ENCODE measurements around the gene TMEM255B.
"Not testable (repeated sequence)": the region's sequence is repeated elsewhere in the genome, so short reads cannot be mapped to it uniquely, and the experiment has no call there.

The TMEM255B gene

GRCh38 chr13:113819731-113820715, 61.0 kb downstream of the TMEM255B start:
- DNase-seq, result no peak

DNA sequence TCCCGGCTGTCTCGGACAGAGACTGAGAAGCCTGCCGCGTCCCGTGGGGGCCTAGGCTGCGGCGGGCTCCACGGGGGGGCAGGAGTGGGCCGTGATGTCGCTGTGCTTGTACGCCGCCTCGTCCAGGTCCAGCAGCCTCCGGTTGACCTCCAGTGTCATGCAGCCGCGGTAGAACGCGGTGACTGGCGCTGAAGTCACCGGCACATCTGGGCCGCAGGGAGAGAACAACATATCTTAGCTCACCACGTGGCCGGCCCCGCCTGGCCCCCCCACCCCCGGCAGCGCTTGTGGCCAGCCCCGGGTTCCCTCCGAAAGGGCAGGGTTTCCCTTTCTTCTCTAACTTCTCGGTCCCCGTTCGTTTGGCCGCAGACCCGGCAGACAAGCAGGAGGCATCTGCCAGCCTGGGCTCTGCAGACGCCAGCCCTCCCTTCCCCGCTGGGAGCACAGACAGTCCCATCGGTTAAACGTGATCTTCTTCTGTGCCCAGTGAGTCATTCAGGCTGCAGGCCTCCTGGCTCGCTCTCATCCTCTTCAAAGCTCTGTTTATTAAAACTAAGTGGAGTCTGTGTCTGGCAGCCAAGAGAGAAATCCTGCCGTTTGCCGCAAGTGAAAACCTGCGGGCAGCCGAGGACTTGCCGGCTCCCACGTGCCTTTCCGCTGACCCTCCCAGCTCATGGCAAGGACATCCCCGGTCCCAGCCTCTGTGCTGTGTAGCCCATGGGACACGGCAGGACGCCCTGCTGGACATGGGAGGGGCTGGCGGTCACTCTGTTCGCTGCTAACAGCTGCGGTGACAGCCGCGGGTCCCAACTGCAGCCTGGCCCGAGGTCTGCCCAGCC, 62.0 kb downstream of the TMEM255B start:
- no peak for DNase-seq

- no peak for DNase-seq
Observed at GRCh38 chr13:113821847-113822246, 62.8 kb downstream of the TMEM255B start.

DNA sequence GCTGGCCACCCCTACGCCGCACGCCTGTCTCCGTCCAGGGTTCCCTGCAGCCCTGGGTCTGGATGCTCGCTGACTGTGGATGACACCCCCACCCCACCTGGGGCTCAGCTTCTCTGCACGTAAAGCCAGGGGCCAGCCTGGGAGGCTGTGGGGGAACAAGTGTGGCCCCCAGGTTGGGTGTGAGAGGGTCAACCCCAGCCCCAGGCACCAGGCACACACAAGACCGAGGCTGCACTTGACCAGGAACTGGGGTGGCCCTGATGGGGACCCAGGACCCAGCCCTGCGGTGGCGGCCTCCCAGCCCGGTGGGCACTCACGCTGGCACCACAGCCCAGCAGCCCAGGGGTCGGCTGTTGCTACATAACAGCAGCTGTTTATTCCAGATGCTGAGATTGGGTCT, 63.2 kb downstream of the TMEM255B start:
- DNase-seq, result no peak

GRCh38 chr13:113822956-113823744, 64.1 kb downstream of the TMEM255B start:
- DNase-seq, result no peak

DNA sequence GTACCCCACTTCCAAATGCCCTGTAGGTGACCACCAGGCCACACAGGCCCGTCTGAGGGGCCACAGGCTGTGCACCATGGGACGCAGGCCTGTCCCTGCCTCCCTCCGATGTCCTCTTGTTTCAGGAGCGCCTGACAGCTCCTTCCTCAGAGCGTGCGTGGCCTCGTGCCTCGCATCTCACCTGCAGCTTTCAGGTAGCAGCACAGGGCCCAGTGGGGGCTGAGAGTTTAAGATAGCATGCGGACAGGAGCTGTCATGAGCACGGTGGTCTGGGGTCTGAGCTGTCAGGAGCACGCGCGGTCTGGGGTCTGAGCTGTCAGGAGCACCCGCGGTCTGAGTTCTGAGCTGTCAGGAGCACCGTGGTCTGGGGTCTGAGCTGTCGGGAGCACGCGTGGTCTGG, 64.7 kb downstream of the TMEM255B start:
- DNase-seq, result no peak

GRCh38 chr13:113825841-113826240, 66.8 kb downstream of the TMEM255B start:
- DNase-seq, result no peak

DNA sequence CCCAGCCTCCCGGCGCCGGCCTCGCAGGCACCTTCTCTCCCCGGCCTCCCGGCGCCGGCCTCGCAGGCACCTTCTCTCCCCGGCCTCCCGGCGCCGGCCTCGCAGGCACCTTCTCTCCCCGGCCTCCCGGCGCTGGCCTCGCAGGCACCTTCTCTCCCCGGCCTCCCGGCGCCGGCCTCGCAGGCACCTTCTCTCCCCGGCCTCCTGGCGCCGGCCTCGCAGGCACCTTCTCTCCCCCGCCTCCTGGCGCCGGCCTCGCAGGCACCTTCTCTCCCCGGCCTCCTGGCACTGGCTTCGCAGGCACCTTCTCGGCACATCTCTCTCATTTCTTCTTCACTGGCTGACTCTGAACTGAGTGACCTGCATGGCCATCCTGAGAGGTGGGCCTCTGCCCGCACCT, 67.4 kb downstream of the TMEM255B start:
- not testable (repeated sequence) for DNase-seq

DNA sequence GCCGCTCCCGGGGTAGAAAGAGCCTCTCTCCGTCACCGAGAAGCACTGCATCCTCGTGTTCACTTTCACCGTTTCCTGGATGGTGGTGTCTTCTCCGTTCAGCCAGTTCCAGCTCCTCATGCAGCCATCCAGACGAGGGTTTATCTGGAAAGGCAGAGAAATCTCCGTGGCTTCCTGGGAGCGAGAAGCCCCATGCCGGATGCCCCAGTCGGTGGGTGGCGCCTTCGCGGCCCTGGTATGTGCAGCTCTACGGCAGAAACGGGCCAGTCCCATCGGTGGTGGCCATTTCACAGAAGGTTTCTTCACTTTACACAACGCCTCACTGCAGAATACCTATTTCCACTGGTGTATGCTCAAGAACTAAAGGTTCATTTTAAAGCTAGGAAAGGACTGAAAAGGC, 68.0 kb downstream of the TMEM255B start:
- DNase-seq, result no peak

DNA sequence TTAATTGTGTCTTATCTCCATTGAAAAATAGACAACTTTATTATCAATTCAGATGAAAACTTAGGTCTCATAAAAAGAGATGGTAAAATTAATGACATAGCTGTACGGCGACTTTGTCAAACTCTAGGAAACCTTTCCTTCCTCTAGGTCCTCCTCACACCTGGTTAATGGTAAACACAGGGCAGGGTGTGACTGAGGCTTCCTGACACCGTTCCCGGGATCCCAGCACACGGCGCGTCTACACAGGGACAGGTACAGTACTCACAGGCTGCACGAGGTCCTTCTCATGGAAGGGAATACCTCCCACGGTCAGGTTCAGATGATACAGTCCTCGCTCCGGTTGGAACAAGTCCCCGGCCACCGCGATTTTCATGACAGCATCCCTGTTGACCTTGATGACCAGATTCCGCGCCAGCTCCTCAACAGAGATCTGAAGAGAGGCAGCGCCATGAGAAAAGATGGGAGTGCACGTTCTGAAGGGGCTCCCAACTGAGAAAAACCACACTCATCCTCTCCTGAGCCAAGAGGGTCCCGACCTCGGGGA, 69.3 kb downstream of the TMEM255B start:
- no peak for DNase-seq

DNA sequence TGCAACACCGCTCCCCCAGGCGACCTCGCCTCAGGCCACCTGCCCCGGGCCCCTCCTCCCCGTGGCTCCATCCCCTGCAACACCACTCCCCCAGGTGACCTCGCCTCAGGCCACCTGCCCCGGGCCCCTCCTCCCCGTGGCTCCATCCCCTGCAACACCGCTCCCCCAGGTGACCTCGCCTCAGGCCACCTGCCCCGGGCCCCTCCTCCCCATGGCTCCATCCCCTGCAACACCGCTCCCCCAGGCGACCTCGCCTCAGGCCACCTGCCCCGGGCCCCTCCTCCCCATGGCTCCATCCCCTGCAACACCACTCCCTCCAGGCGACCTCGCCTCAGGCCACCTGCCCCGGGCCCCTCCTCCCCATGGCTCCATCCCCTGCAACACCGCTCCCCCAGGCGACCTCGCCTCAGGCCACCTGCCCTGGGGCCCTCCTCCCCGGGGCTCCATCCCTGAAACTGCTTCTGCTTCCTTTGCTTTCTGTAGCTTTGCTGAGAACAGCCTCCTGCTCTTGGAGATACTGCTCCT, 71.5 kb downstream of the TMEM255B start:
- DNase-seq, result not testable (repeated sequence)

GRCh38 chr13:113831061-113831460, 72.0 kb downstream of the TMEM255B start:
- no peak for DNase-seq

- no peak for DNase-seq
Observed at GRCh38 chr13:113832205-113832604, 73.2 kb downstream of the TMEM255B start.

DNA sequence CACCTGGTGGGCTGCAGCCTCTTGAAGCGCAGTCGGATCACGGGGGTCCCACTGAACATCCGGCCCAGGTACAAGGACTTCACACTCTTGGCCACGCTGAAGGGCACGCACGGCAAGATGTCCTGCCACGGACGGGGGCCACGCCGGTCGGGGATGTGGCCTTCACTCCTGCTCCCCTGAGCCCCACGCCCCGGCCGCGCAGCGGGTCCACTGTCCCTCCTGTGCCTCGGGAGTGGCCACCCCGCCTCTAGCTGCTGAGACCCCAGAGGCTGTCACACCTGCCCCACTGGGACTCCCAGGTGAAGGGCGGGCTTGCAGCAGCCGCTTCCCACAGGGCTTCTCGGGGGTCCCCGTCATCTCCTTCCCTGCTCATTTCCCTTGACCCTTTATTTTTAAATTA, 73.6 kb downstream of the TMEM255B start:
- no peak for DNase-seq

DNA sequence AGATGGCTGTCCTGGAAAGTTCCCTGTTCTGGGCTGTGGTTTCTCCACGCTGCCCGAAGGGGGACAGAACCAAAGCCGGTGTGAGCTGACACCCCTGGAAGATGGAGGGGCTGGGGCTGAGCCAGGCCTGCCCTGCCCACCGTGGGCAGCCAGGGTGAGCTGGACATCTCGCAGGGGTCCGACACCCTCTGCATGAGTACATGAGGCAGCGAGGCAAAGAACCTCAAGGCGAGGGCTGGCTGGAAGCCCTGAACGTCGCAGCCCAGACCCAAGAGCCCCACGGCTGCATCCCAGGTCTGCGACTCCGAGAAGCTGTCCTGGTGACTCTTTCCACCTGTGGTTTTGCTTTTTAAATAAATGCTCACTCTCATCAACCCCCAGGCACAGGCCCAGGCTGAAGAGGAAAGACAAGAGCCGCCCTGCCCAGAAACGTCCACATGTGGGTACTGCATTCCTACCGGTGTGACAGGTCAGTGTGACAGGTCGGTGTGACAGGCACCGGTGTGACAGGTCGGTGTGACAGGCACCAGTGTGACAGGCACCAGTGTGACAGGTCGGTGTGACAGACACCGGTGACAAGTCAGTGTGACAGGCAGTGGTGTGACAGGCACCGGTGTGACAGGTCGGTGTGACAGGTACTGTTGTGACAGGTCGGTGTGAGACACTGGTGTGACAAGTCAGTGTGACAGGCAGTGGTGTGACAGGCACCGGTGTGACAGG, 74.2 kb downstream of the TMEM255B start:
- DNase-seq, result no peak

DNA sequence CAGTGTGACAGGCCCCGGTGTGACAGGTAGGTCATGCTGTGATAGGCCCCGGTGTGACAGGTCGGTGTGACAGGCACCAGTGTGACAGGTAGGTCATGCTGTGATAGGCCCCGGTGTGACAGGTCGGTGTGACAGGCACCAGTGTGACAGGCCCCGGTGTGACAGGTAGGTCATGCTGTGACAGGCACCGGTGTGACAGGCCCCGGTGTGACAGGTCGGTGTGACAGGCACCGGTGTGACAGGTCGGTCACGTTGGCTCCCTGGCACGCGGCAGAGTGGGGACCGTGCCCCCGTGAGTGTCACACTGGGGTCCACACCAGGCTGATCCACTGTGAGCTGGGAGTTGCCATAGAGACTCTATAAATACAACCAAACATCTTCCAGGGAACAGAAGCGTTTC, 75.0 kb downstream of the TMEM255B start:
- DNase-seq, result not testable (repeated sequence)

DNA sequence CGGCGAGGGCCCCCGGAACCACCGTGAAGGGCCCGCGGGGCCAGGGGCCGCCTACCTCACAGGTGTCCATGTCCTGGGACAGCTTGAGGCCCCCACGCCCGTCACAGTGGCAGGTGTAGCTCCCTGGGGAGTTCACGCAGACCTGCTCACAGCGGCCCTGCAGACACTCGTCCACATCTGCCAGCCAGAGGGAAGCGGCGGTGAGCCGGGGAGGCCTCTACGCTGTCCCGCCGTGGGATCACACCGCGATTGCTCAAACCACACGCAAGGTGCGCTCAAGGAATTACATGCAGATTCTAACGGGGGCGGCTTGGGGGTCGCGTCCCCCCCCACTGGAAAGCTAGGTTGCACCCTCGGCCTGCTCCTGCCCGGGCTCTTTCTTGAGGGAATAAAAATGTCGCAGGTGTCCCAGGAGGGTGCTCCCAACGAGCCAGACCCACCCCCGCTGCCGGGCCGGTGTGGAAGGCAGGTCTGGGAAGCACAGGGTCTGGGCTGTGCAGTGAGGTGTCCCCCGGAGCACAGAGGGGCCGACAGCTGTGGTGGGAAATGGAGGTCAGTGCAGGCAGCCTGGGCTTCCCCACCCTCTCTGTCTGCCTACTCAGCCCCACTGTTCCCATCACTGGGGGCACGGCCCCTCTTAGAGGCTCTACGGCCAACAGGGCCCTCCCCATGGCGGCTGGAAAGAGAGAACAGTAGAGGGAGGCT, 75.6 kb downstream of the TMEM255B start:
- DNase-seq, result no peak

DNA sequence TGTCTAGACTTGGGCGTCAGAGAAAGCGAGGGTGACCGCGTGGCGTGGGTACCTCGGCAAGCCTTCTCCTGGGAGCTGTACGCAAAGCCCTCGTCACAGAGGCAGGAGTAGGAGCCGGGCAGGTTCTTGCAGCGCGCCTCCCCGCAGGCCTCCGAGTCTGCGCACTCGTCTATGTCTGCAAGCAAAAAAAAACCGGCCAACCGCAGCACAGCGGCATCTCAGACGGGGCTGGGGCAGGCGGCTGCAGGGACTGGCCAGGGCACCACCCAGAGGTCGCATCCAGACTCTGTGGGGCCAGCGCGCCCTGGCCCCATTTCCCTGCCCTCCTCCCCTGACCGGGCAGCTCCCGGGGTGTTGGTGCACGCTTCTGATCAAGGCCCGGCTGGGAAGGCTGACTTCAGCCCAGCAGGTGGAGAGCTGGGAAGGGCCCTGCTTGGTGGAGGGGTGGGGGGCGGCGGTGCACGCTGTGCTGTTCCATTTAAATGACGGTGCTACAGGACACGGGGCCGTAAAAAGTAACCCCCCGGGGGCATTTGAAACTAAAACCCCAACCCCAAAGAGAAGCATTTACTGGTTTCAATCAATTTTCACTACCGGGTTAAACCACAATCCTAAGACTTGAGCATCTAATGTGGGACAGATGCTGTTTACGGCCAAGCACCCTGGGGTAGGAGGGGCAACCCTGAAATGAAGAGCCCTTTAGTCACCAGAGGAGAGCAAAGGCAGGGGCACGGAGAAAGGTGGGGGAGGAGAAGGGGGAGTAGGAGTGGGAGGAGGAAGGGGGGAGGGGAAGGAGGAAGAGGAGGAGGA, 76.6 kb downstream of the TMEM255B start:
- DNase-seq, result no peak

DNA sequence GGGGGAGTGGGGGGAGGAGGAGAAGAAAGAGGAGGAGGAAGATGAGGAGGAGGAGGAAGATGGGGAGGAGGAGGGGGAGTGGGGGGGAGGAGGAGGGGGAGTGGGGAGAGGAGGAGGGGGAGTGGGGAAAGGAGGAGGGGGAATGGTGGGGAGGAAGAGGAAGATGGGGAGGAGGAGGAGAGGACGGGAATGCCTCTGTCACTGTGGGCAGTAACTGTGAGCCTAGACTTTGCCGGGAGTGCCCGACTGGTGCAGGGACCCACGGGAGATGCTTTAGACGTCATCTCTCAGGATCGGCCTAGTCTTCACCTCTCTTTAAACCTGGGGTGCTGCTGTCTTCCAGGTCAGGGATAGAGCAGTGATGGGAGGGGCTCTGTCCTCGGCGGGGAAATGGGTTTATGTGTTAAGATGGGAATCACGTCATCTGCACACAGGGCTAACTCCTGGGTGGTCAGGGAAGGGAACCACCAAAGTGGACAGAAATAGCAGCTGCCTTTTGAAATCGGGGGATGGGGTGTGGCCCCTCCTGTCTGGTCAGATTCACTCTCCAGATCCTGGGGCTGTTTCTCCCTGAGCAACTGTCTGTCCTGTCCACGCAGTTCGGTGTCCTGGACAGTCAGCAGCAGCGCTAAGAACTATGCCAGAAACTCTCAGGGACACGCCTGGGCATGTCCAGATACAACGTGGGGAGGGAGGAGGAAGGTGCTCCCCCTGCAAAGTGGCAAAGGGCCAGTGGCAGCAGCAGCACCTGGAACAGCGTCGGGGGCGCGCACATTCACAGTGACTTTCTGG, 77.9 kb downstream of the TMEM255B start:
- no peak for DNase-seq

All from inflammatory macrophage (primary cell).